Measurements from ENCODE around the gene FAM9C. TPM values are rescaled to one million over a fixed set of nuclear protein-coding genes. Genes with fewer than 3 reads are reported as not detected.

FAM9C gene
- total and polyA plus RNA-seq, 9 of the 15 experiments (the other 6 are each of a cell fraction or from before 2014, with no cell fraction given), result not detected

- no peak overlapping the region for H2AFZ ChIP-seq (ENCODE audit: low read depth, low read length)
- no peak overlapping the region for H3K4me2 ChIP-seq (ENCODE audit: insufficient read depth, low read length)
- no peaks in the 10 kb centered on the region for H3K9me3 ChIP-seq (replicated peaks; ENCODE audit: control insufficient read depth, insufficient read depth, low read depth, low read length)
- no peaks in the 10 kb centered on the region for H3K27me3 ChIP-seq (ENCODE audit: control insufficient read depth in 2 of 2, insufficient read depth in 2 of 2, low read length in 2 of 2)
- BruUV-seq (replicated peaks), result no TSS peak
- DNase-seq (ENCODE audit: extremely low read depth in 1 of 4, low spot score in 3 of 4), result no peak
- 77% methylated on average over 3 of the region's 3 CpGs for WGBS (ENCODE audit: insufficient coverage, low coverage, missing lambda C conversion rate)
- H3K27ac ChIP-seq (ENCODE audit: extremely low read depth, low read depth, low read length), result no peak overlapping the region
- POLR2A ChIA-PET, result interaction anchor here (1.0 kb wide), 1 partner anchor 12 kb away, joined by 3 read pairs; no protein-coding TSS in a partner anchor
- intact Hi-C loops (cut with micrococcal nuclease) (no loop called here), in situ Hi-C loops (cut with MboI) (no loop called here)
- H3K4me3 ChIP-seq, result no peak overlapping the region
- H3K4me1 ChIP-seq (replicated peaks in 1 of 2; ENCODE audit: control insufficient read depth in 2 of 2, insufficient read depth in 2 of 2, low read length in 2 of 2), result peaks cover 0 to 30% of the 10 kb centered on the region in 2 experiments; a peak in 2 of 5 replicates
- no peaks in the 10 kb centered on the region for H4K20me1 ChIP-seq (replicated peaks; ENCODE audit: control insufficient read depth, insufficient read depth, low read length)
- no peak for FAIRE-seq
- CTCF ChIA-PET (ENCODE audit: low intra/inter-chr PET ratio), result no interaction called here
- no peak overlapping the region for H3K9ac ChIP-seq (ENCODE audit: insufficient read depth in 1 of 2, low read depth in 2 of 2, low read length in 2 of 2)
- no peaks in the 10 kb centered on the region for H3K79me2 ChIP-seq (ENCODE audit: control insufficient read depth, insufficient read depth, low read length)
- H3K36me3 ChIP-seq (ENCODE audit: control insufficient read depth, insufficient read depth, low read length), result no peaks in the 10 kb centered on the region
- no peaks in the 10 kb centered on the region for H3K9me1 ChIP-seq (ENCODE audit: control insufficient read depth, insufficient read depth, low read length)
- no peak for ATAC-seq
- TF ChIP-seq FUS (optimal IDR thresholded peaks at IDR 0.05; ENCODE audit: low read depth, low read length) (no peak), ZFX (CRISPR knock-in tag; IDR thresholded peaks at IDR 0.05) (no peak), FOS (IDR thresholded peaks at IDR 0.05; ENCODE audit: extremely low read depth, insufficient read length) (no peak), BRF2 (IDR thresholded peaks at IDR 0.05; ENCODE audit: borderline replicate concordance, insufficient read depth, insufficient read length) (no peak), CTBP1 (IDR thresholded peaks at IDR 0.05; ENCODE audit: borderline replicate concordance) (no peak), TFAM (CRISPR knock-in tag; conservative IDR thresholded peaks at IDR 0.05) (no peak), CBX5 (IDR thresholded peaks at IDR 0.05; ENCODE audit: borderline replicate concordance, low read depth) (no peak), ZNF318 (IDR thresholded peaks at IDR 0.05; ENCODE audit: borderline replicate concordance in 1 of 2, low read depth in 1 of 2) (no peak), ZNF239 (CRISPR knock-in tag; IDR thresholded peaks at IDR 0.05) (no peak), ZNF655 (CRISPR knock-in tag; IDR thresholded peaks at IDR 0.05) (no peak), CSDE1 (IDR thresholded peaks at IDR 0.05) (no peak), NR2C1 (IDR thresholded peaks at IDR 0.05) (no peak), NR2C1 (tag; IDR thresholded peaks at IDR 0.05) (no peak), RAD21 (CRISPR knock-in tag; conservative IDR thresholded peaks at IDR 0.05 in 1 of 2, IDR thresholded peaks at IDR 0.05 in 1 of 2) (no peak)
Observed at GRCh38 chrX:12989461-12989860, 55.0 kb downstream of the FAM9C start.
